NB4 (cell line): ENCODE data around the gene CPEB4.

Experiments used
- DNase-seq: peaks from one replicate; pipeline ENCODE4 v3.0.0; 2010; ENCODE audit warnings: low read depth
- H3K4me3 ChIP-seq: one replicate; pipeline ENCODE4 v1.5.1; 2011; ENCODE audit warnings: mild to moderate bottlenecking, low read depth, low read length, moderate library complexity
- CTCF ChIP-seq: IDR thresholded peaks from one replicate; pipeline ENCODE4 v1.5.1; 2012; ENCODE audit warnings: low read depth, low read length
- MAX ChIP-seq: IDR thresholded peaks from 2 replicates; pipeline ENCODE4 v1.6.1; 2011; ENCODE audit warnings: low read depth, low read length
- MYC ChIP-seq: IDR thresholded peaks from 2 replicates; pipeline ENCODE4 v1.6.1; 2011; ENCODE audit warnings: low read depth, low read length
- POLR2A ChIP-seq: IDR thresholded peaks from 2 replicates; pipeline ENCODE4 v1.6.1; 2011; ENCODE audit warnings: mild to moderate bottlenecking; ENCODE audit not compliant: insufficient read length; ENCODE audit errors: extremely low read depth

Gene CPEB4

GRCh38 chr5:173968154-173968797 is 80.1 kb downstream of the CPEB4 start:
- DNase-seq: peak; percentile 30
- no peak for TF ChIP-seq MAX
- no peak overlapping the region for H3K4me3 ChIP-seq

GRCh38 chr5:173969167-173970049 is 81.3 kb downstream of the CPEB4 start:
- TF ChIP-seq POLR2A (no peak), MAX (no peak), MYC (no peak), CTCF (no peak)
- DNase-seq: no peak
- no peak overlapping the region for H3K4me3 ChIP-seq

- TF ChIP-seq MAX (no peak), POLR2A (no peak), MYC (no peak), CTCF (peak; percentile 19)
- DNase-seq: peak; percentile 27
- no peak overlapping the region for H3K4me3 ChIP-seq
Measured at GRCh38 chr5:173970878-173971650, 82.9 kb downstream of the CPEB4 start.

GRCh38 chr5:173971681-173972345 is 83.7 kb downstream of the CPEB4 start:
- TF ChIP-seq POLR2A (no peak), MYC (no peak), MAX (no peak), CTCF (no peak)
- no peak for DNase-seq
- H3K4me3 ChIP-seq: no peak overlapping the region

GRCh38 chr5:173972607-173972924 is 84.4 kb downstream of the CPEB4 start:
- DNase-seq: no peak
- no peak overlapping the region for H3K4me3 ChIP-seq
- TF ChIP-seq MAX: no peak
- TF ChIP-seq POLR2A: no peak
- TF ChIP-seq CTCF: no peak
- no peak for TF ChIP-seq MYC
